SK-N-MC (cell line): ENCODE results near the gene AP1S1.

Experiments
- DNase-seq: peaks from one replicate; pipeline ENCODE4 v3.0.0-alpha.2; 2011; ENCODE audit warnings: low read depth, low spot score
- H3K27ac ChIP-seq: fragments of 200-600 bp; sonication (generic); 2 replicates; pipeline ENCODE4 v1.5.1; 2016; ENCODE audit warnings: mixed run types
- H3K36me3 ChIP-seq: fragments of 200-600 bp; sonication (generic); 2 replicates; pipeline ENCODE4 v1.6.1; 2017; ENCODE audit warnings: antibody characterized with exemption, low read length, mixed read lengths; ENCODE audit not compliant: insufficient read depth
- H3K4me3 ChIP-seq: fragments of 200-600 bp; sonication (generic); 2 replicates; pipeline ENCODE4 v1.5.1; 2016
- H3K9ac ChIP-seq: fragments of 200-600 bp; sonication (generic); 2 replicates; pipeline ENCODE4 v1.8.0; 2017; ENCODE audit warnings: mixed run types, mixed read lengths; ENCODE audit not compliant: insufficient read length
- H3K9me3 ChIP-seq: fragments of 200-600 bp; sonication (generic); 2 replicates; pipeline ENCODE4 v1.6.1; 2017; ENCODE audit warnings: low read depth, mild to moderate bottlenecking, antibody characterized with exemption, low read length, moderate library complexity, mixed read lengths
- EZH2 ChIP-seq: fragments of 200-600 bp; sonication (generic); IDR thresholded peaks from one replicate; pipeline ENCODE4 v1.6.1; 2017; ENCODE audit warnings: antibody characterized with exemption
- FOXP2 ChIP-seq: optimal IDR thresholded peaks from 2 replicates; pipeline ENCODE3; 2011; ENCODE audit warnings: mild to moderate bottlenecking, moderate library complexity; ENCODE audit not compliant: insufficient read depth; ENCODE audit errors: extremely low read length, control extremely low read depth
- POLR2AphosphoS5 ChIP-seq: IDR thresholded peaks from 2 replicates; pipeline ENCODE4 v1.6.1; 2012; ENCODE audit warnings: mild to moderate bottlenecking, low read depth, low read length, borderline replicate concordance

Gene AP1S1

GRCh38 chr7:101208794-101209193, 54.5 kb downstream of the AP1S1 start:
- Histone ChIP-seq H3K9me3 (no peaks in the 10 kb centered on the region), H3K36me3 (peaks cover 4% of the 10 kb centered on the region; the same call in 1 of the 2 replicates), H3K9ac (no peak overlapping the region), H3K4me3 (no peak overlapping the region), H3K27ac (no peak overlapping the region)
- no peak for DNase-seq
- no peak for TF ChIP-seq FOXP2

- no peaks in the 10 kb centered on the region for H3K9me3 ChIP-seq
- H3K4me3 ChIP-seq: no peak overlapping the region
- TF ChIP-seq FOXP2: no peak
- TF ChIP-seq POLR2AphosphoS5: no peak
- TF ChIP-seq EZH2: no peak
- no peak overlapping the region for H3K9ac ChIP-seq
- no peak overlapping the region for H3K27ac ChIP-seq
- H3K36me3 ChIP-seq: peaks cover 4% of the 10 kb centered on the region; the same call in 1 of the 2 replicates
- no peak for DNase-seq
Measured at GRCh38 chr7:101210143-101210542, 55.9 kb downstream of the AP1S1 start.
